Measurements from ENCODE around the gene TRPC1. TPM values are rescaled to one million over a fixed set of nuclear protein-coding genes. Genes with fewer than 3 reads are reported as not detected.

TRPC1 gene
- total RNA-seq, 1 donor from 2014 or later: 19.2 TPM

- TF ChIP-seq EZH2 (IDR thresholded peaks at IDR 0.05; ENCODE audit: insufficient read depth, low read length) (no peak), CTCF (IDR thresholded peaks at IDR 0.05; ENCODE audit: insufficient read depth, low read depth, low read length) (no peak)
- no peaks in the 10 kb centered on the region for H3K79me2 ChIP-seq (ENCODE audit: insufficient read depth, low read length)
- DNase-seq (ENCODE audit: low read depth): peak; percentile 82
- H3K36me3 ChIP-seq (ENCODE audit: insufficient read depth, low read length): no peaks in the 10 kb centered on the region
- Mint-ChIP-seq H3K27me3 (ENCODE audit: low read depth, unreplicated experiment) (peaks cover 2% of the 10 kb centered on the region), H3K9me3 (ENCODE audit: unreplicated experiment) (no peaks in the 10 kb centered on the region), H3K27ac (ENCODE audit: unreplicated experiment) (peak overlapping the region; percentile 15), H3K4me1 (ENCODE audit: low read depth, unreplicated experiment) (peaks cover 7% of the 10 kb centered on the region), H3K36me3 (ENCODE audit: low read depth, unreplicated experiment) (peaks cover 5% of the 10 kb centered on the region), H3K4me3 (ENCODE audit: unreplicated experiment) (no peak overlapping the region)
- peak overlapping the region; percentile 19 for H2AFZ ChIP-seq (ENCODE audit: low read depth, low read length)
- peaks cover 6% of the 10 kb centered on the region for H3K4me1 ChIP-seq (ENCODE audit: insufficient read depth, low read length)
- H3K9me3 ChIP-seq (ENCODE audit: insufficient read depth, low read depth, low read length): no peaks in the 10 kb centered on the region
- no peak overlapping the region for H3K4me3 ChIP-seq (ENCODE audit: insufficient read depth, low read depth, low read length)
- FAIRE-seq: peak; percentile 66
- H3K9ac ChIP-seq (ENCODE audit: low read length): no peak overlapping the region
- H3K27me3 ChIP-seq (ENCODE audit: insufficient read depth, low read length): no peaks in the 10 kb centered on the region
- no peaks in the 10 kb centered on the region for H4K20me1 ChIP-seq (ENCODE audit: insufficient read depth, low read length)
- peak overlapping the region; percentile 10 for H3K27ac ChIP-seq (ENCODE audit: low read depth, low read length)
- no peak overlapping the region for H3K4me2 ChIP-seq (ENCODE audit: low read length)
These were observed 84.5 kb downstream of the TRPC1 start for GRCh38 chr3:142808103-142808917.

DNA sequence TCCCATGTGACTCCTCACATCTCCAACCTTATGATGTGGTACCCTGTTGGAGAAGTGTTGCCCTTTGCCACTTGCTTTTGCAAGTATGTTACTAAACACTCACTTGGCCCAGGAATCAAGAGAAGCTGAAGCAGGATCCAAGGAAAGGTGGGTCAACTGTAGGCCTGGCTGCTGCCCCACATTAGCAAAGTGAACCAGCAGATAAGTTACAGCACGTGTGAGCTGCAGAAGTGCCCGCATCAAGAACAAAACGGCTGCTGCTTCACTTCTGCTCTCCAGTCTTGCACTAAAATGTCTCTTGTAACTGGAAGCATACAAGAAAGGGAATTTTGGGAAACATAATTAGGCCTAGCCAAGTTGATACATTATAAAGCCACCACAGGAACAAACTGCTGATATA, 85.4 kb downstream of the TRPC1 start:
- Histone ChIP-seq H3K9ac (ENCODE audit: low read length) (no peak overlapping the region), H3K9me3 (ENCODE audit: insufficient read depth, low read depth, low read length) (no peaks in the 10 kb centered on the region), H3K36me3 (ENCODE audit: insufficient read depth, low read length) (no peaks in the 10 kb centered on the region), H4K20me1 (ENCODE audit: insufficient read depth, low read length) (no peaks in the 10 kb centered on the region), H3K4me3 (ENCODE audit: insufficient read depth, low read depth, low read length) (no peak overlapping the region), H3K27me3 (ENCODE audit: insufficient read depth, low read length) (no peaks in the 10 kb centered on the region), H3K27ac (ENCODE audit: low read depth, low read length) (no peak overlapping the region), H3K4me2 (ENCODE audit: low read length) (no peak overlapping the region), H3K4me1 (ENCODE audit: insufficient read depth, low read length) (peaks cover 6% of the 10 kb centered on the region), H3K79me2 (ENCODE audit: insufficient read depth, low read length) (no peaks in the 10 kb centered on the region), H2AFZ (ENCODE audit: low read depth, low read length) (no peak overlapping the region)
- Mint-ChIP-seq H3K27me3 (ENCODE audit: low read depth, unreplicated experiment) (peaks cover 2% of the 10 kb centered on the region), H3K4me1 (ENCODE audit: low read depth, unreplicated experiment) (peaks cover 6% of the 10 kb centered on the region), H3K36me3 (ENCODE audit: low read depth, unreplicated experiment) (peaks cover 4% of the 10 kb centered on the region), H3K4me3 (ENCODE audit: unreplicated experiment) (no peak overlapping the region), H3K9me3 (ENCODE audit: unreplicated experiment) (no peaks in the 10 kb centered on the region), H3K27ac (ENCODE audit: unreplicated experiment) (no peak overlapping the region)
- no peak for DNase-seq (ENCODE audit: low read depth)
- no peak for TF ChIP-seq CTCF (IDR thresholded peaks at IDR 0.05; ENCODE audit: insufficient read depth, low read depth, low read length)
- no peak for TF ChIP-seq EZH2 (IDR thresholded peaks at IDR 0.05; ENCODE audit: insufficient read depth, low read length)
- FAIRE-seq: no peak

GRCh38 chr3:142815803-142816202, 92.0 kb downstream of the TRPC1 start:
- H3K4me1 Mint-ChIP-seq (ENCODE audit: low read depth, unreplicated experiment): no peaks in the 10 kb centered on the region
- peaks cover 2% of the 10 kb centered on the region for H3K36me3 Mint-ChIP-seq (ENCODE audit: low read depth, unreplicated experiment)
- H3K79me2 ChIP-seq (ENCODE audit: insufficient read depth, low read length): no peaks in the 10 kb centered on the region

More at GRCh38 chr3:142815803-142816202, 92.0 kb downstream of the TRPC1 start:
- Histone ChIP-seq H3K36me3 (ENCODE audit: insufficient read depth, low read length) (no peaks in the 10 kb centered on the region), H3K4me3 (ENCODE audit: insufficient read depth, low read depth, low read length) (no peak overlapping the region), H3K9ac (ENCODE audit: low read length) (no peak overlapping the region), H3K4me1 (ENCODE audit: insufficient read depth, low read length) (no peaks in the 10 kb centered on the region), H3K9me3 (ENCODE audit: insufficient read depth, low read depth, low read length) (no peaks in the 10 kb centered on the region), H3K4me2 (ENCODE audit: low read length) (no peak overlapping the region), H4K20me1 (ENCODE audit: insufficient read depth, low read length) (no peaks in the 10 kb centered on the region), H3K27ac (ENCODE audit: low read depth, low read length) (no peak overlapping the region), H3K27me3 (ENCODE audit: insufficient read depth, low read length) (no peaks in the 10 kb centered on the region), H2AFZ (ENCODE audit: low read depth, low read length) (no peak overlapping the region)
- Mint-ChIP-seq H3K4me3 (ENCODE audit: unreplicated experiment) (no peak overlapping the region), H3K9me3 (ENCODE audit: unreplicated experiment) (no peaks in the 10 kb centered on the region), H3K27me3 (ENCODE audit: low read depth, unreplicated experiment) (peaks cover 2% of the 10 kb centered on the region), H3K27ac (ENCODE audit: unreplicated experiment) (no peak overlapping the region)
- no peak for FAIRE-seq
- TF ChIP-seq CTCF (IDR thresholded peaks at IDR 0.05; ENCODE audit: insufficient read depth, low read depth, low read length) (no peak), EZH2 (IDR thresholded peaks at IDR 0.05; ENCODE audit: insufficient read depth, low read length) (no peak)
- no peak for DNase-seq (ENCODE audit: low read depth)

Measured in astrocyte (in vitro differentiated cells and primary cell).